SK-MEL-5 (cell line): ENCODE data around the gene TMEM131L. TPM values are rescaled to one million over a fixed set of nuclear protein-coding genes. Genes with fewer than 3 reads are reported as not detected.
"Not testable (repeated sequence)": the region's sequence is repeated elsewhere in the genome, so short reads cannot be mapped to it uniquely, and the experiment has no call there.

Experiments
- DNase-seq: peaks from one replicate; pipeline ENCODE4 v3.0.0-alpha.2; 2016; ENCODE audit warnings: low read depth, low spot score
- in situ Hi-C: cut with HindIII; loops from 2 replicates; pipeline ENCODE4 v1.10.0; 2016; ENCODE audit warnings: low sequenced_read_pairs, high pct_unique_total_duplicates, low pct_unique_long_range_greater_than_20kb
- total RNA-seq: library from RNA; depleted of rRNA; stranded (reverse); fragments of >200 nt; shearing (Covaris generic); gene quantifications from 2 replicates; pipeline ENCODE4 v1.2.3, GENCODE V29; 2014

TMEM131L gene
- total RNA-seq, 1 experiment from 2014 or later = 7.8 TPM

GRCh38 chr4:153488006-153488891 is 22.1 kb downstream of the TMEM131L start:
- in situ Hi-C loops = no loop called here
- no peak for DNase-seq

DNA sequence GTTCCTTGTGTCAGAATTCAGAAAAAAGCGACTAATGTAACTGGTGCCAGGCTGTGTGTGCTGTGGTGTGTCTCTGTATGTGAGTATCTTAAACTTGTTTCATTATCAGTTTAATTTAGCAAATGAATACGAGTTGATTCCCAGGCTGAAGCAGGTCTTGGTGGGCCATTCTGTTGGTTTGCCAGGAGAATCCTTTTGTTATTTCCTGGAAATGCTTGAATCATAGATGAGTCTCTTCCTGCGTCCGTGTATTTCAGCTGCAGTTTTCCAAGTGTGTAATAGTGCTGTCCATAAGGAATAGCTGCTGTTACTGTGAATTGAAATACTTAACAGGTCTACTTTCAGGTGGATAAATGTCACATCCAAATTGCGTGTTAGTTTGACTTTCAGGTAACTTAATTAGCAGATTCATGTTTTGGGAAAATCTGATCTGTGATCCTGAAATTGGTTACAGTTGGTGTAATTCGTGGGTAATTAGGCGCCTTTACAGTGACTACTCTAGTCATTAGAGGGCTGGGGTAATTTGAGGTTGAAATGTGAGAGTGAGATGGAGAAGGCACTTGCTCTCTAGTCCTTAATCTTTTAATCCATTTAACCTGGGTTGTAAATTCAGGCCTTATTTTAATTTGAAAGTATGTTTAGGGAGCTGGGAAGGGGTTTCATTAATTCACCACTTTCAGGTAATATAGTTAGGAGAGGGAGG is 23.8 kb downstream of the TMEM131L start:
- in situ Hi-C loops = no loop called here
- no peak for DNase-seq

DNA sequence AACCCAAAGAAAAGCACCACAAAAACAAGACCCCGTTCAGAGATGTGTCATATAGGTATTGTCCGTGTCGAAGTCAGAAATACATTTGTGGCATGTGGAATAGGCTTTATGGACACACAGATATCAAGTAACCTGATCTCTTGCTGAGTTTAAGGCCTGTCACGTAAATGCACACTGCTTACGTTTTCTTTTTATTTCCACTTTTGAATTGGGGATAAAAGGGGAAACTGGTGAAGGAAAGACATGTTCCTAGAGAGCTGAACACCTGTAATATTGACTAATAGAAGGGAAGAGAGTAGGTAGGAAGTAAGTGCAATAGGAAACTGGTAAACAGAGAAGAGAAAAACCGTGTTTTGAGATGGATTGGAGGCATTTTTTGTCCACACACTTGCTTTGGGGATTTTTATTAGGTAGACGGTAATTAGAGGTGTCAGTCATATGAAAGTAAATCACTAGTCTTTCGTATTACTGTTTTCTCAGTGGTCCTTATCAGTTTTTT is 24.9 kb downstream of the TMEM131L start:
- no peak for DNase-seq
- in situ Hi-C loops = no loop called here

DNA sequence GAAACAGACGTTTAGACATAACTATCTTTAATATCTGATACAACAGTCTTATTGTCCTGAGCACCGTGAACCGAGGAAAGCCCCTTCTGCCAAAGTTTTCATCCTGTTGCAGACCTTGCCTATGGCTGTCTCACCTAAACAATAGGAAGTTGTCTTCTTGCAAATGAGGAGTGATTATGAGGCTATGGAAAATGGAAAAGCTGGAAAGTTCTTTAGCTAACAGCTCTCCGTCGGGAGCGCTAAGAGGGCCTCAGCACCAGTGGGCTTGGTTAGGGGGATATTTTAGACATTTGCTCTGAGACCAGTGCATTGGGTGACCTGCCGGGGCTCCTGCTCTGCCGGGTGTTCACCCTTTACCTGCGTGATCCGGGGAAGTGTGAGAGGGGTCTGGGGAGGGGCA is 28.4 kb downstream of the TMEM131L start:
- peak; percentile 36 for DNase-seq
- in situ Hi-C loops = no loop called here

DNA sequence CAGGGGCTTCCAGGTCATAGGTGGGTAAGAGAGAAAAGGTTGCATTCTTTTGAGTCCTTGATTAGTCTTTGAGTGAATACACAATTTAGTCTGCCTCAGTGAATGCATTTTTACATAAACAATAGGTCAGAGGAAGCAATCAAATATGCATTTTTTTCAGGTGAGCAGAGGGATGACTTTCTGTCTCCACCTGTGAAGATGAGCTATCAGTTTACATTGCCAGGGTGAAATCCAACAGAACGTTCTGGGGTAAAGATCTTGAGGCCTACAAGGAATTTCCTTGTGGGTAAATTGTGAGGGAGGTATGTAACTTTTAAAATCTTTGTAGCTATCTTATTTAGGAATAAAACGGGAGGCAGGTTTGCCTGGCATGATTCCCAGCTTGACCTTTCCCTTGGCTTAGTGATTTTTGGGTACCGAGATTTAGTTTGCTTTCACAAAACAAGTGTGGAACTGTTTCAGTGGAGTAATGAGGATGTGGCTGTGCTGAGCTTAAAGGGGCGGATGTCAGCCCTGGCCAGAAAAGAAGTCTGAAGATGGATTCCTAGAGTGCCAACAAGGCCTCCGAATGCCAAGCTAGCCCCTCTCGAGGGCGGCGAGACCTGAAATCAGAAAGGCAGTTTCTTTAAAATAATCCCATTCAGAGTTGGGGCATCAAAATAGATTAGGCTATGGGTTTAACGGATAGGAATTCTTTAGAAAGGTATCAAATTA is 29.5 kb downstream of the TMEM131L start:
- in situ Hi-C loops = no loop called here

GRCh38 chr4:153497091-153497531 is 31.0 kb downstream of the TMEM131L start:
- no peak for DNase-seq
- in situ Hi-C loops = no loop called here

More for the DNA sequence above, 29.5 kb downstream of the TMEM131L start:
- DNase-seq = no peak

- peak; percentile 45 for DNase-seq
- in situ Hi-C loops = no loop called here
Measured at GRCh38 chr4:153497988-153498967, 32.1 kb downstream of the TMEM131L start.

- in situ Hi-C loops = no loop called here
- DNase-seq = no peak
Measured at GRCh38 chr4:153499005-153499404, 32.8 kb downstream of the TMEM131L start.

- in situ Hi-C loops = no loop called here
- no peak for DNase-seq
Measured at GRCh38 chr4:153501578-153501977, 35.4 kb downstream of the TMEM131L start.

GRCh38 chr4:153502584-153502983 is 36.4 kb downstream of the TMEM131L start:
- in situ Hi-C loops = no loop called here

GRCh38 chr4:153506341-153507309 is 40.5 kb downstream of the TMEM131L start:
- DNase-seq = no peak
- in situ Hi-C loops = no loop called here

More at GRCh38 chr4:153502584-153502983, 36.4 kb downstream of the TMEM131L start:
- no peak for DNase-seq

GRCh38 chr4:153507310-153508073 is 41.3 kb downstream of the TMEM131L start:
- in situ Hi-C loops = no loop called here
- DNase-seq = no peak

DNA sequence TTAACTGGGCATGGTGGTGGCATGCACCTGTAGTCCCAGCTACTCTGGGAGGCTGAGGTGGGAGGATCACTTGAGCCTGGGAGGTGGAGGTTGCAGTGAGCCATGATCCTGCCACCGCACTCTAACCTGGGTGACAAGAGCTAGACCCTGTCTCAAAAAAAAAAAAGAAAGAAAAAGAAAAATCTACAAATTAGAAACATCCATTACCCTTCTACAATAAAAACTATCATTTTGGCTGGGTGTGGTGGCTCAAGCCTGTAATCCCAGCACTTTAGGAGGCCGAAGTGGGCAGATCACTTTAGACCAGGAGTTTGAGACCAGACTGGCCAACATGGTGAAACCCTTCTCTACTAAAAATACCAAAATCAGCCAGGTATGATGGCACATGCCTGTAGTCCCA is 43.1 kb downstream of the TMEM131L start:
- in situ Hi-C loops, DNase-seq: not testable (repeated sequence)

DNA sequence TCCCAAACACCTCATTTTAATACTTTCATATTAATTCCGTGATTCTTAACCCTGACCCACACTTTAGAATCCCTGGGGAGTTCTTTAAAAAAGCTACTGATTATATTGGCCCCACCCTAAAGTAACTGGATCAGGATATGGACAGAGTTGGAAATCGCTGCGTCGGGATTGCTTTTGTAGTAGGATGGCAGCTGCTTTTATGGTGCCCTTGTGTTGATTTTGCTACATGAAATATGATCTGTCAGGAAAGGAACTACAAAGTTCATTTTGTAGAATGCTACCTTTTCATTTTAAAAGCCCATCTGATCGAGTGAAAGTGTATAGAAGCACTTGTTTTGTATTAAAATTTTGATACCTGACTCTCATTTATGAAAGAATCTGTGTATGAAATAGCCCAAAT is 43.6 kb downstream of the TMEM131L start:
- in situ Hi-C loops = no loop called here
- no peak for DNase-seq
